K562 (cell line): ENCODE data around the gene LILRB3. TPM values are rescaled to one million over a fixed set of nuclear protein-coding genes. Genes with fewer than 3 reads are reported as not detected.

Source experiments
- ARHGAP35 ChIP-seq: fragments of 450-650 bp; IDR thresholded peaks from 2 replicates; pipeline ENCODE4 v1.6.1; 2018; ENCODE audit not compliant: partially characterized antibody
- ATF1 ChIP-seq, 2 experiments: fragments of 450-650 bp in 1 of 2; IDR thresholded peaks; 2 replicates each; pipeline ENCODE4 v1.6.1; 2016; ENCODE audit warnings: missing compliant biosample characterization in 1 of 2, missing genetic modification characterization in 1 of 2
- CBFA2T2 ChIP-seq: fragments of 450-650 bp; conservative IDR thresholded peaks from 2 replicates; pipeline ENCODE4 v1.6.1; 2017; ENCODE audit warnings: mild to moderate bottlenecking
- CXXC5 ChIP-seq: fragments of 250-450 bp; sonication (Bioruptor Pico); IDR thresholded peaks from 2 replicates; pipeline ENCODE4 v1.8.0; 2022; ENCODE audit warnings: inconsistent platforms, mild to moderate bottlenecking, moderate library complexity
- FOXJ2 ChIP-seq: fragments of 200-800 bp; sonication (Bioruptor generic); IDR thresholded peaks from 2 replicates; pipeline ENCODE4 v1.6.1; 2016; ENCODE audit warnings: missing genetic modification characterization, missing compliant biosample characterization
- GATA2 ChIP-seq: sonication (generic); formaldehyde crosslinking; IDR thresholded peaks from 2 replicates; pipeline ENCODE4 v1.4.0; 2020; ENCODE audit warnings: mild to moderate bottlenecking, missing genetic modification reagents
- JUN ChIP-seq, 2 experiments: sonication (generic) in 1 of 2; formaldehyde crosslinking in 1 of 2; IDR thresholded peaks; 2 replicates each; pipeline versions ENCODE4 v1.6.1 to v1.8.0; 2012 to 2022; ENCODE audit warnings: borderline replicate concordance in 2 of 2, mild to moderate bottlenecking in 2 of 2, improper control_type of control experiment in 1 of 2, low read depth in 1 of 2, low read length in 1 of 2, missing genetic modification reagents in 1 of 2
- LEF1 ChIP-seq: fragments of 450-650 bp; IDR thresholded peaks from 2 replicates; pipeline ENCODE4 v1.6.1; 2016; ENCODE audit warnings: mild to moderate bottlenecking
- MLLT1 ChIP-seq, 2 experiments: fragments of 450-650 bp; IDR thresholded peaks; 2 replicates each; pipeline ENCODE4 v1.6.1; 2016
- RUNX1 ChIP-seq: sonication (generic); IDR thresholded peaks from 2 replicates; pipeline ENCODE4 v1.6.1; 2016; ENCODE audit warnings: antibody characterized with exemption, low read depth
- STAT5B ChIP-seq: fragments of 250-450 bp; sonication (Bioruptor Pico); IDR thresholded peaks from 2 replicates; pipeline ENCODE4 v1.8.0; 2021; ENCODE audit warnings: mild to moderate bottlenecking, inconsistent platforms
- TAF15 ChIP-seq: fragments of 200-400 bp; formaldehyde crosslinking; IDR thresholded peaks from 2 replicates; pipeline ENCODE4 v1.6.1; 2017; ENCODE audit warnings: mild to moderate bottlenecking, low read depth, low read length, moderate library complexity
- TBL1XR1 ChIP-seq, 2 experiments: IDR thresholded peaks; 2 replicates each; pipeline ENCODE4 v1.6.1; 2012; ENCODE audit warnings: improper control_type of control experiment in 2 of 2, low read length in 2 of 2, mild to moderate bottlenecking in 1 of 2
- ZMIZ1 ChIP-seq, 2 experiments: fragments of 150-350 bp in 1 of 2; IDR thresholded peaks; 2 replicates each; pipeline ENCODE4 v1.6.1; 2012 to 2016; ENCODE audit warnings: low read depth in 2 of 2, low read length in 2 of 2, mild to moderate bottlenecking in 1 of 2, moderate library complexity in 1 of 2
- ZNF12 ChIP-seq: sonication (generic); formaldehyde crosslinking; IDR thresholded peaks from 2 replicates; pipeline ENCODE4 v1.4.0; 2020; ENCODE audit warnings: mild to moderate bottlenecking, missing genetic modification reagents
- ZNF24 ChIP-seq: fragments of 450-650 bp; IDR thresholded peaks from 2 replicates; pipeline ENCODE4 v1.6.1; 2016
- ZNF253 ChIP-seq: fragments of 250-450 bp; sonication (Bioruptor Pico); conservative IDR thresholded peaks from 2 replicates; pipeline ENCODE4 v1.6.1; 2021; ENCODE audit warnings: mild to moderate bottlenecking
- ZNF707 ChIP-seq: fragments of 250-450 bp; sonication (Bioruptor Pico); conservative IDR thresholded peaks from 2 replicates; pipeline ENCODE4 v1.8.0; 2022; ENCODE audit warnings: inconsistent platforms, mild to moderate bottlenecking, moderate library complexity
- ZNF830 ChIP-seq: fragments of 250-450 bp; sonication (Bioruptor Pico); IDR thresholded peaks from 2 replicates; pipeline ENCODE4 v1.5.0; 2021; ENCODE audit warnings: mild to moderate bottlenecking
- polyA plus RNA-seq, 8 experiments: library from polyadenylated mRNA; depleted of rRNA in 4 of 8; stranded (reverse) in 5 of 8; unstranded in 3 of 8; fragments of >200 nt; fragmentation: Nextera tagmentation in 2 of 8; fragmentation: Illumina TruSeq in 1 of 8; extraction: Ambion mirVana in 2 of 8; extraction: Trizol in 1 of 8; gene quantifications; 2 replicates each; pipeline versions ENCODE4 v1.2.1 to v1.2.3, GENCODE V29; 2011 to 2014; ENCODE audit warnings: inconsistent platforms in 1 of 8, missing spikeins in 1 of 8
- total RNA-seq, 7 experiments: library from RNA; depleted of rRNA in 6 of 7; stranded (reverse); fragments of >200 nt in 6 of 7; fragmentation: Illumina TruSeq in 2 of 7; extraction: Trizol in 2 of 7; gene quantifications; 2 replicates each; pipeline versions ENCODE4 v1.2.1 to v1.2.3, GENCODE V29; 2011 to 2021; ENCODE audit warnings: low replicate concordance in 1 of 7
- TF ChIP-seq, protein P1 (sequence below): sonication (generic); formaldehyde crosslinking; IDR thresholded peaks from 2 replicates; pipeline ENCODE4 v1.8.1; 2023; ENCODE audit warnings: mild to moderate bottlenecking, missing genetic modification reagents
- TF ChIP-seq, protein P2 (sequence below): sonication (generic); formaldehyde crosslinking; IDR thresholded peaks from 2 replicates; pipeline ENCODE4 v1.8.0; 2022; ENCODE audit warnings: mild to moderate bottlenecking, missing genetic modification reagents

Gene LILRB3
- total and polyA plus RNA-seq, 9 of the 15 experiments (the other 6 are each of a cell fraction or from before 2014, with no cell fraction given) = 0.01 to 0.09 TPM; not detected in 7

- TF ChIP-seq ZMIZ1 (IDR thresholded peaks at IDR 0.05; ENCODE audit: low read depth in 2 of 2, low read length in 2 of 2) = no peak
- no peak for TF ChIP-seq RUNX1
- TF ChIP-seq ZNF830 (CRISPR knock-in tag) = no peak
- TF ChIP-seq ZNF12 = no peak
- TF ChIP-seq ZNF24 = no peak
- TF ChIP-seq ZNF253 (CRISPR knock-in tag) = no peak
- no peak for TF ChIP-seq LEF1
- TF ChIP-seq TBL1XR1 (IDR thresholded peaks at IDR 0.05; ENCODE audit: low read length in 2 of 2) = no peak; a peak in 1 of 4 replicates
- TF ChIP-seq, protein P1, sequence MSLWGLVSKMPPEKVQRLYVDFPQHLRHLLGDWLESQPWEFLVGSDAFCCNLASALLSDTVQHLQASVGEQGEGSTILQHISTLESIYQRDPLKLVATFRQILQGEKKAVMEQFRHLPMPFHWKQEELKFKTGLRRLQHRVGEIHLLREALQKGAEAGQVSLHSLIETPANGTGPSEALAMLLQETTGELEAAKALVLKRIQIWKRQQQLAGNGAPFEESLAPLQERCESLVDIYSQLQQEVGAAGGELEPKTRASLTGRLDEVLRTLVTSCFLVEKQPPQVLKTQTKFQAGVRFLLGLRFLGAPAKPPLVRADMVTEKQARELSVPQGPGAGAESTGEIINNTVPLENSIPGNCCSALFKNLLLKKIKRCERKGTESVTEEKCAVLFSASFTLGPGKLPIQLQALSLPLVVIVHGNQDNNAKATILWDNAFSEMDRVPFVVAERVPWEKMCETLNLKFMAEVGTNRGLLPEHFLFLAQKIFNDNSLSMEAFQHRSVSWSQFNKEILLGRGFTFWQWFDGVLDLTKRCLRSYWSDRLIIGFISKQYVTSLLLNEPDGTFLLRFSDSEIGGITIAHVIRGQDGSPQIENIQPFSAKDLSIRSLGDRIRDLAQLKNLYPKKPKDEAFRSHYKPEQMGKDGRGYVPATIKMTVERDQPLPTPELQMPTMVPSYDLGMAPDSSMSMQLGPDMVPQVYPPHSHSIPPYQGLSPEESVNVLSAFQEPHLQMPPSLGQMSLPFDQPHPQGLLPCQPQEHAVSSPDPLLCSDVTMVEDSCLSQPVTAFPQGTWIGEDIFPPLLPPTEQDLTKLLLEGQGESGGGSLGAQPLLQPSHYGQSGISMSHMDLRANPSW (CRISPR knock-in tag) = no peak
- no peak for TF ChIP-seq TAF15
- TF ChIP-seq STAT5B (CRISPR knock-in tag) = no peak
- TF ChIP-seq MLLT1 (IDR thresholded peaks at IDR 0.05) = peak in 1 of 2 experiments; percentile 25; a peak in 1 of 4 replicates
- TF ChIP-seq GATA2 (CRISPR knock-in tag) = no peak
- no peak for TF ChIP-seq CBFA2T2
- TF ChIP-seq, protein P2, sequence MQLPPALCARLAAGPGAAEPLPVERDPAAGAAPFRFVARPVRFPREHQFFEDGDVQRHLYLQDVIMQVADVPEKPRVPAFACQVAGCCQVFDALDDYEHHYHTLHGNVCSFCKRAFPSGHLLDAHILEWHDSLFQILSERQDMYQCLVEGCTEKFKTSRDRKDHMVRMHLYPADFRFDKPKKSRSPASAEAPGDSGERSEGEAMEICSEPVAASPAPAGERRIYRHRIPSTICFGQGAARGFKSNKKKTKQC = peak; percentile 27; the same call in 1 of the 2 replicates
- TF ChIP-seq FOXJ2 (tag) = no peak
- peak; percentile 88 for TF ChIP-seq CXXC5 (CRISPR knock-in tag)
- no peak for TF ChIP-seq JUN (IDR thresholded peaks at IDR 0.05; ENCODE audit: borderline replicate concordance, low read depth, low read length)
- TF ChIP-seq JUN (CRISPR knock-in tag; IDR thresholded peaks at IDR 0.05; ENCODE audit: borderline replicate concordance) = no peak
- TF ChIP-seq ATF1 (CRISPR knock-in tag; IDR thresholded peaks at IDR 0.05) = no peak
- peak; percentile 94 for TF ChIP-seq ATF1 (tag; IDR thresholded peaks at IDR 0.05)
- no peak for TF ChIP-seq ZNF707 (CRISPR knock-in tag)
- no peak for TF ChIP-seq ARHGAP35
These were observed 32.9 kb downstream of the LILRB3 start (continued) for GRCh38 chr19:54189735-54190502.
